ENCODE results near the gene FNDC7.

DNA sequence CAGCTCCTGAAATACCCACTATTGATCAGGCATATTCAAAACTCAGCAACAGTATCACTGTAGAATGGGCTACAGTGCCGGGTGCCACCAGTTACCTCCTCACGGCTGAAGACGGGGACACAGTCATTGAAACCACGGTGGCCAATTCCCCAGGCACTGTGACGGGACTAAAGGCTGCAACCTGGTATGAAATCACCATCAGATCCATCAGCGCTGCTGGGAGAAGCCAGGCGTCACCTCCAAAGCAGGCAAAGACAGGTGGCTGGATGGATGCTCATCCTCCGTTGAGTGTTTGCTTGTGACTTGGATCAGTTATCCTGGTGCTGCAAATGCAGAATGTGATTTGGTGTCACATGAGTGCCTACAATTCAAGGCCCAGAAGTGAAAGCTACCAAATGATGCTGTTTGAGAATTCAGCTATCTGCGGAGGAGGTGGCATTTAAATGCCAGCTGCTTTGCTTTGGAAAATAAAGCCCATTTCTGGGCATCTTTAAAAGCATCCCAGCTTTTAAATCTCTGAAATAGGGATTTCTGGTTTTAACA is 5.1 kb downstream of the FNDC7 start:
- TF ChIP-seq, protein P1, sequence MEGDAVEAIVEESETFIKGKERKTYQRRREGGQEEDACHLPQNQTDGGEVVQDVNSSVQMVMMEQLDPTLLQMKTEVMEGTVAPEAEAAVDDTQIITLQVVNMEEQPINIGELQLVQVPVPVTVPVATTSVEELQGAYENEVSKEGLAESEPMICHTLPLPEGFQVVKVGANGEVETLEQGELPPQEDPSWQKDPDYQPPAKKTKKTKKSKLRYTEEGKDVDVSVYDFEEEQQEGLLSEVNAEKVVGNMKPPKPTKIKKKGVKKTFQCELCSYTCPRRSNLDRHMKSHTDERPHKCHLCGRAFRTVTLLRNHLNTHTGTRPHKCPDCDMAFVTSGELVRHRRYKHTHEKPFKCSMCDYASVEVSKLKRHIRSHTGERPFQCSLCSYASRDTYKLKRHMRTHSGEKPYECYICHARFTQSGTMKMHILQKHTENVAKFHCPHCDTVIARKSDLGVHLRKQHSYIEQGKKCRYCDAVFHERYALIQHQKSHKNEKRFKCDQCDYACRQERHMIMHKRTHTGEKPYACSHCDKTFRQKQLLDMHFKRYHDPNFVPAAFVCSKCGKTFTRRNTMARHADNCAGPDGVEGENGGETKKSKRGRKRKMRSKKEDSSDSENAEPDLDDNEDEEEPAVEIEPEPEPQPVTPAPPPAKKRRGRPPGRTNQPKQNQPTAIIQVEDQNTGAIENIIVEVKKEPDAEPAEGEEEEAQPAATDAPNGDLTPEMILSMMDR (conservative IDR thresholded peaks at IDR 0.05 in 1 of 2, IDR thresholded peaks at IDR 0.05 in 1 of 2; ENCODE audit: extremely low read depth in 1 of 2, insufficient read depth in 1 of 2, low read depth in 1 of 2, low read length in 2 of 2), result no peak
- no peak for TF ChIP-seq EZH2 (IDR thresholded peaks at IDR 0.05; ENCODE audit: borderline replicate concordance, low read length)
